ENCODE data around the gene CACFD1.

DNA sequence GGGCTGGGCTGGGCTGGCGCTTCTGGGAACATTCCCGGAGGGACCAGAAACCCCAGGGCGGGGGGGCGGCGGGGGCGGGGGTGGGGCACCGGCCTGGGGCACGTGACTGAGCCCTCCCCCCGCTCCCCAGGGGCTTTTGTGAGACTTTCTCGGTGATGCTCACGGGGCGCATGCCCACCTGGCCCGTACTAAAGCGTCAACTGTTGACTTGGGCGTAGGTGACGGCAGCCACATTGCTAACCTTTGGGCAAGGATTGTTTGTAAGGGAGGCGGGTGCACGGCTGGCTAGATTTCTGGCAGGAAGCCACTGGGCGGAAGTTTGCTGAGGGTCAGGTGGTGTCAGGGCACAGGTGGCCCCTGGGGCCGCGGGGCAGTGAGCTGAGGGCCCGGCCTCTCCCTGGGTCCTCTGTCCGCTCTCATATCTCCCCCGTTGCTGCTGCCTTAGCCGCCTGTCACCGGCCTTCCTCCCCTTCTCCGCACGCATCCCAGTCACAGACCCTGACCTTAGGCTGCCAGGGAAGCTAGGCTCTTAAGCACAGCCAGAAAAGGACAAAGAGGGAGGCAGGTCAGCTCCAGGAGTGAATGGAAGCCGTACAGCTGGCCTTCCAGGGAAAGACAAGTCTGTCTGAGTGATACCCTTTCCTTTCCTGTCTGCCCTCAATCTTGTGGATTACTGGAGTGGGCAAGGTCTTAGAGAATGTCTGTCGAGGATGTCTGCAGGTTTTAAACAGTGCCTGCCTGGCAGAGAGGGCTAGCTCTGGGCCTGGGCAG lies 812 bp downstream of the CACFD1 start:
- TF ChIP-seq, protein P1, sequence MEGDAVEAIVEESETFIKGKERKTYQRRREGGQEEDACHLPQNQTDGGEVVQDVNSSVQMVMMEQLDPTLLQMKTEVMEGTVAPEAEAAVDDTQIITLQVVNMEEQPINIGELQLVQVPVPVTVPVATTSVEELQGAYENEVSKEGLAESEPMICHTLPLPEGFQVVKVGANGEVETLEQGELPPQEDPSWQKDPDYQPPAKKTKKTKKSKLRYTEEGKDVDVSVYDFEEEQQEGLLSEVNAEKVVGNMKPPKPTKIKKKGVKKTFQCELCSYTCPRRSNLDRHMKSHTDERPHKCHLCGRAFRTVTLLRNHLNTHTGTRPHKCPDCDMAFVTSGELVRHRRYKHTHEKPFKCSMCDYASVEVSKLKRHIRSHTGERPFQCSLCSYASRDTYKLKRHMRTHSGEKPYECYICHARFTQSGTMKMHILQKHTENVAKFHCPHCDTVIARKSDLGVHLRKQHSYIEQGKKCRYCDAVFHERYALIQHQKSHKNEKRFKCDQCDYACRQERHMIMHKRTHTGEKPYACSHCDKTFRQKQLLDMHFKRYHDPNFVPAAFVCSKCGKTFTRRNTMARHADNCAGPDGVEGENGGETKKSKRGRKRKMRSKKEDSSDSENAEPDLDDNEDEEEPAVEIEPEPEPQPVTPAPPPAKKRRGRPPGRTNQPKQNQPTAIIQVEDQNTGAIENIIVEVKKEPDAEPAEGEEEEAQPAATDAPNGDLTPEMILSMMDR (IDR thresholded peaks at IDR 0.05), result no peak
- TF ChIP-seq EZH2 (IDR thresholded peaks at IDR 0.05; ENCODE audit: borderline replicate concordance, insufficient read depth, low read depth, low read length, poor library complexity, severe bottlenecking), result no peak
